LNCaP clone FGC (cell line): ENCODE results near the gene ABCB11.
"Not testable (repeated sequence)": the region's sequence is repeated elsewhere in the genome, so short reads cannot be mapped to it uniquely, and the experiment has no call there.

Experiments used
- DNase-seq: peaks from one replicate; pipeline ENCODE4 v3.0.0-alpha.2; 2011; ENCODE audit warnings: low read depth
- H3K4me3 ChIP-seq: 2 replicates; pipeline ENCODE4 v1.5.1; 2011; ENCODE audit warnings: mild to moderate bottlenecking, low read depth, low read length, control low read depth
- TF ChIP-seq, protein P1 (sequence below): IDR thresholded peaks from 2 replicates; pipeline ENCODE4 v1.5.1; 2012; ENCODE audit warnings: mild to moderate bottlenecking; ENCODE audit not compliant: control insufficient read depth, insufficient read depth; ENCODE audit errors: extremely low read depth

The ABCB11 gene

GRCh38 chr2:169013628-169014026, 17.5 kb downstream of the ABCB11 start:
- TF ChIP-seq, protein P1, sequence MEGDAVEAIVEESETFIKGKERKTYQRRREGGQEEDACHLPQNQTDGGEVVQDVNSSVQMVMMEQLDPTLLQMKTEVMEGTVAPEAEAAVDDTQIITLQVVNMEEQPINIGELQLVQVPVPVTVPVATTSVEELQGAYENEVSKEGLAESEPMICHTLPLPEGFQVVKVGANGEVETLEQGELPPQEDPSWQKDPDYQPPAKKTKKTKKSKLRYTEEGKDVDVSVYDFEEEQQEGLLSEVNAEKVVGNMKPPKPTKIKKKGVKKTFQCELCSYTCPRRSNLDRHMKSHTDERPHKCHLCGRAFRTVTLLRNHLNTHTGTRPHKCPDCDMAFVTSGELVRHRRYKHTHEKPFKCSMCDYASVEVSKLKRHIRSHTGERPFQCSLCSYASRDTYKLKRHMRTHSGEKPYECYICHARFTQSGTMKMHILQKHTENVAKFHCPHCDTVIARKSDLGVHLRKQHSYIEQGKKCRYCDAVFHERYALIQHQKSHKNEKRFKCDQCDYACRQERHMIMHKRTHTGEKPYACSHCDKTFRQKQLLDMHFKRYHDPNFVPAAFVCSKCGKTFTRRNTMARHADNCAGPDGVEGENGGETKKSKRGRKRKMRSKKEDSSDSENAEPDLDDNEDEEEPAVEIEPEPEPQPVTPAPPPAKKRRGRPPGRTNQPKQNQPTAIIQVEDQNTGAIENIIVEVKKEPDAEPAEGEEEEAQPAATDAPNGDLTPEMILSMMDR, result no peak
- H3K4me3 ChIP-seq, result no peak overlapping the region
- no peak for DNase-seq

DNA sequence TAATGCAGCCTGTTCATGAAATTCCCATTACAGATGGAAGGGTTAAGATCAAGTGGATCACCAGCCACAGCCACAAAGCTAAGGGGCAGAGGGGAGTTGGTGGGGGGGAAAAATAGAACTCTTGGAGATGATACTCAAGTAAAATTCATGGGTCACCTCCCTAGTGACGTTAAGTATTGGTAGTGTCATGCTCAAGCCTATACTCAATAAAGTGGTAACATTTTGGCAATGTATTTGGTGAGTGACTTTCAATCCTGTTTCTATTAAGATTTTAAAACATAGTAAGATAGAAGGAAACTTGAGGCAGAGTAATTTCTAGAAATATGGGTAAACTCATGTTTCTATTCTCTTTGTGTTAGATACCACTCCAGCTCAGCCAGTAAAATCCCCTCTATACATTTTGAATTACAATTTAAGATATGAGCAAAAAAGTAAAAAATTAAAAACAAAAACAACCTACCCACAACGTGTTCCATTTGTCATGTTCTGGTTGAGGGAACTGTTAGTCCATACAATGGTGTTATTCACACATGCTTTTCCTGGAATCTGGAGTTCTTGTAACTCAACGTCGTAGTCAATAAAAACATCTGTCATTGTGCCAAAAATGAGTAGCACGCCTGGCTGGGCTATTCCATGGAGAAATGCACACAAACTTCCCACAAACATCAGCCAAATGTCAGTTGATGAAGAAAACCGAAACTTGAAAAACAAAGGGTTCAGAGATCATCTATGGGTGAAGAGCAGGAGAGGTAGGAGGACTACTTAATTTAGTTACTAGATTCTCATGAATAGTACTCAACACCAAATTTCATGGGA, 18.1 kb downstream of the ABCB11 start:
- TF ChIP-seq, protein P1, result no peak
- DNase-seq, result no peak
- no peak overlapping the region for H3K4me3 ChIP-seq

DNA sequence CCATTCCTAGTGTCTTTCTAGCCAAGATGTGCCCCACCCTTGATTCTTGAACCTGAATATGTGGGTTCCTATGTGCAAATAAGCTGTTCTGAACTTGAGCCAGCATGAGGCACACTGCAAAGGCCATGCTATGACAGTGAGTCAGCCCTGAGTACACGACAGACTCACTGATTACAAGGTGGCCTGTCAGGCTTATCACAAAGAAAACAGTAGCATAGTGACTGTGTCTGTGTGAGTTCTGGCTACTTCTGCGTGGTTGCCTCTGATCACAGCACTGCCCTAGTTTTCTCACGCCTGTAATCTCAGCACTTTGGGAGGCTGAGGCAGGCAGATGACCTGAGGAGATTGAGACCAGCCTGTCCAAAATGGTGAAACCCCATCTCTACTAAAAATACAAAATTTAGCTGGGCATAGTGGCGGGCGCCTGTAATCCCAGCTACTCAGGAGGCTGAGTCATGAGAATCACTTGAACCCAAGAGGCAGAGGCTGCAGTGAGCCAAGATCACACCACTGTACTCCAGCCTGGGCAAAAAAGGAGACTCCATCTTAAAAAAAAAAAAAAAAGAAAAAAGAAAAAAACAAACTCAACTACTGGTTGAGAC, 18.8 kb downstream of the ABCB11 start:
- H3K4me3 ChIP-seq, DNase-seq: not testable (repeated sequence)

DNA sequence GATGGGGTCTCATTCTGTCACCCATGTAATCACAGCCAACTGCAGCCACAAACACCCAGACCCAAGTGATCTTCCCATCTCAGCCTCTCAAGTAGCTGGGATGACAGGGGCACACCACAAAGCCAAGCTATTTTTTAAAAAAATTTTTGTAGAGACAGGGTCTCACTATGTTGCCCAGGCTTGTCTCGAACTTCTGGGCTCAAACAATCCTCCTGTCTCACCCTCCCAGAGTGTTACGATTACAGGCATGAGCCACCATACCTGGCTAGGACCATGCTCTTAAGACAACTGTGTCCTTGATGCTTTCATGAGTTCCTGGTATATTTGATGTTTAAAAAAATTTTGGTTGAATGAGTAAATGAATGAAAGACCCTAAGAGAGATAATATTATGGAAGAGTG, 19.4 kb downstream of the ABCB11 start:
- no peak overlapping the region for H3K4me3 ChIP-seq
- TF ChIP-seq, protein P1, result no peak
- no peak for DNase-seq

DNA sequence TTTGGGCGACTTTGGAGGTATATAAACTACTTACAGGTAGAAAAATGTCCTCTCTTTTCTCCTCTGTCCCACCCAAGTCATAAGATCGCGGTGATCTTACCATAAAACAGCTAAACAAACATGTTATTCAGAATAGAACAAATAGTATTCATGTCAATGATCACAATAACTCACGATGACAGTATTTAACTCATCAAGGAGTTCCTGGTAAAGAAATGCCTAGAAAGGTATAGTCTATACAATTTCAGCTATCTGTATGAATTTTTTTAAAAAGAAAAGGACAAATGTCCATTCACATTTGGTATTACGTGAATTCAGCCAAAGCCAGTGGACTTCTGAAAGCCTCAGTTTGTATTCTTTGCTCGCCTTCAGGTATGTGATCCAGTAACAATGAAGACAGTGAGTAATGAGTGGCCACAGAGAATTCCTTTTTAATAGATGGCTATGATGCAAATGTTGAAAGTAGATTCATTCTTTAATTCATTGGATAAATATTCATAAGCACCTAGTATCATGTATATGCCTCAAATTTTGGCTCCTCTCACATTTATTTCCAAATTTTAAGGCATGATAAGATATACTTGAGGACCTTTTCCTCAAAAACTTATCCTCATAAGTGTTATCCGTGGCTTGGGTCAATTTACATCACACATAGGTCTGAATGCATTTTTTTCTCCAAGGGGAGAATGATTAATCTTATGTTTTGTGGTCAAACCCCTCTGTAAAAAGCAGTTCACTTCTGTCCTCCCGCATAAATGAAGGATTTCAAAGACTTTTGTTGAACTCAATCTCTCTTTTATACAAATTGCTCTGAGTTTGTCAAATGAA, 20.3 kb downstream of the ABCB11 start:
- H3K4me3 ChIP-seq, result no peak overlapping the region
- TF ChIP-seq, protein P1, result no peak
- no peak for DNase-seq

DNA sequence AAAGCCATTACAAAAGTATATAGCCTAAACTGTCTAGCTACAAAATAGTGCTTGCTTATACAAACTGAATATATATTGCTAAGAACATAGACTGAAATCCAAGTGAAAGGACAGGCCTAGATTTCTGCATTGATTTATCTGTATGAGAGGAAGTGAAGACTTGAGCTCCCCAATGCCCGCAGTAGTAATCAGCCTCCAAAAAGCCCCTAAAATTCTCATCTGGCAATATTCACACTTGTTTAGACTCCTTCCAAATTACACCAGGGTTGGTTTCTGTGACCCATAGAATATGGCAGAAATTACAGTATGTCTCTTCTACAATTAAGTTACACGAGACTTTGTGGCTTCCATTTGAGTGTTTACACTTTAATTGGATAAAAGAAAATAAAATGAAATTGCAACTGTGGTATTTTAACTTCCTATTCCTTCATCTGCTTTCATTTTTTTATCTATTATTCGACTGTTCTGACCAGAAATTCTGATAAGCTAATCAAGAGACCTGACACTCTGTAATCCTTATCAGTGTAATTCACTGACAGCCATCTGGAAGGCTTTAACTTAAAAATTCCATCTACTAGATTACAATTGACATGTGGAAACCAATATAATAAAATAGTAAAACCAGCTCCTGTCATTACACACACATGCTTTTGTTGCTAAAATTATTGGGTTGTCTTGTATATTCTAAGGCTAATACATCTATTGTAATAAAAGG, 21.1 kb downstream of the ABCB11 start:
- TF ChIP-seq, protein P1, result no peak
- no peak overlapping the region for H3K4me3 ChIP-seq
- no peak for DNase-seq
